GM19099 (cell line): ENCODE measurements around the gene HDAC7.

Source experiments
- POLR2A ChIP-seq: IDR thresholded peaks from 3 replicates; pipeline ENCODE4 v1.6.1; 2011; ENCODE audit warnings: low read depth; ENCODE audit not compliant: insufficient read length; ENCODE audit errors: extremely low read depth

The HDAC7 gene

GRCh38 chr12:47839214-47839876 lies 19.6 kb upstream of the HDAC7 start:
- TF ChIP-seq POLR2A = no peak

GRCh38 chr12:47838286-47838931 lies 18.7 kb upstream of the HDAC7 start:
- no peak for TF ChIP-seq POLR2A

- TF ChIP-seq POLR2A = no peak
These were observed 17.8 kb upstream of the HDAC7 start for GRCh38 chr12:47837190-47838171.

- TF ChIP-seq POLR2A = no peak
These were observed 16.1 kb upstream of the HDAC7 start for GRCh38 chr12:47835831-47836155.

- no peak for TF ChIP-seq POLR2A
These were observed 15.5 kb upstream of the HDAC7 start for GRCh38 chr12:47835006-47835830.

- TF ChIP-seq POLR2A = no peak
These were observed 14.6 kb upstream of the HDAC7 start for GRCh38 chr12:47834199-47834903.

- no peak for TF ChIP-seq POLR2A
These were observed 13.9 kb upstream of the HDAC7 start for GRCh38 chr12:47833591-47834012.

GRCh38 chr12:47832263-47832933 lies 12.7 kb upstream of the HDAC7 start:
- TF ChIP-seq POLR2A = no peak

- no peak for TF ChIP-seq POLR2A
These were observed 9.9 kb upstream of the HDAC7 start for GRCh38 chr12:47829584-47829983.

GRCh38 chr12:47828976-47829482 lies 9.3 kb upstream of the HDAC7 start:
- TF ChIP-seq POLR2A = no peak

- TF ChIP-seq POLR2A = no peak
These were observed 8.6 kb upstream of the HDAC7 start for GRCh38 chr12:47828008-47828975.

- TF ChIP-seq POLR2A = no peak
These were observed 5.5 kb upstream of the HDAC7 start for GRCh38 chr12:47825173-47825639.
